Body of pancreas (tissue), 4 donors: Measurements from ENCODE around the gene LRRC15. TPM values are rescaled to one million over a fixed set of nuclear protein-coding genes. Genes with fewer than 3 reads are reported as not detected.

Experiments used
- ATAC-seq: fragments of 150-250 bp; one replicate; pipeline ENCODE4 v1.9.1; 2016
- DNase-seq, 4 donors: peaks; one replicate each; pipeline ENCODE4 v3.0.0-alpha.2; 2019
- H3K27ac ChIP-seq, 4 donors: fragments of 200-600 bp; sonication (generic); 1 replicate in 3 of 4; 2 replicates in 1 of 4; pipeline versions ENCODE4 v1.5.1 to v1.6.1; 2016 to 2019; ENCODE audit warnings: mild to moderate bottlenecking in 1 of 4, mixed read lengths in 1 of 4, moderate library complexity in 1 of 4
- H3K27me3 ChIP-seq, 2 donors: fragments of 200-600 bp; sonication (generic); one replicate each; pipeline ENCODE4 v1.6.0; 2016; ENCODE audit warnings: mild to moderate bottlenecking in 1 of 2
- H3K36me3 ChIP-seq, 2 donors: fragments of 200-600 bp; sonication (generic); replicated peaks in 1 of 2; 2 replicates each; pipeline ENCODE4 v1.5.1; 2016; ENCODE audit warnings: low read depth in 2 of 2; ENCODE audit not compliant: insufficient read depth in 1 of 2
- H3K4me1 ChIP-seq: fragments of 200-600 bp; sonication (generic); one replicate; pipeline ENCODE4 v1.6.0; 2016
- H3K4me3 ChIP-seq, 2 donors: fragments of 200-600 bp; sonication (generic); 1 replicate in 1 of 2; 2 replicates in 1 of 2; pipeline ENCODE4 v1.5.1; 2016 to 2019
- H3K9me3 ChIP-seq, 3 donors: fragments of 200-600 bp; sonication (generic); 1 replicate in 2 of 3; 2 replicates in 1 of 3; pipeline ENCODE4 v1.5.1; 2016
- POLR2A ChIP-seq, 3 donors: fragments of 450-650 bp; IDR thresholded peaks; one replicate each; pipeline ENCODE4 v1.6.1; 2016; ENCODE audit warnings: antibody characterized with exemption in 3 of 3, mild to moderate bottlenecking in 2 of 3
- WGBS, 2 donors: methylation state at CpG; one replicate each; pipeline ENCODE4 v1.1.5; 2017; 5-methylcytosine and 5-hydroxymethylcytosine counted together
- intact Hi-C: fragments of 100-400 bp; cut with DNase I; formaldehyde crosslinking; loops from one replicate; pipeline ENCODE4 v1.15.1; 2023
- total RNA-seq, 2 donors: library from RNA; depleted of rRNA; stranded (reverse); fragments of >200 nt; gene quantifications; one replicate each; pipeline ENCODE4 v1.1.0, GENCODE V29; 2016
- TF ChIP-seq, protein P1 (sequence below), 7 experiments: fragments of 450-650 bp in 4 of 7; fragments of 200-600 bp in 3 of 7; sonication (generic) in 3 of 7; IDR thresholded peaks; one replicate each; pipeline ENCODE4 v1.5.1; 2016 to 2019; ENCODE audit warnings: antibody characterized with exemption in 7 of 7

Gene LRRC15
- total RNA-seq, 2 donors from 2014 or later = 0.26 TPM; not detected in 1

DNA sequence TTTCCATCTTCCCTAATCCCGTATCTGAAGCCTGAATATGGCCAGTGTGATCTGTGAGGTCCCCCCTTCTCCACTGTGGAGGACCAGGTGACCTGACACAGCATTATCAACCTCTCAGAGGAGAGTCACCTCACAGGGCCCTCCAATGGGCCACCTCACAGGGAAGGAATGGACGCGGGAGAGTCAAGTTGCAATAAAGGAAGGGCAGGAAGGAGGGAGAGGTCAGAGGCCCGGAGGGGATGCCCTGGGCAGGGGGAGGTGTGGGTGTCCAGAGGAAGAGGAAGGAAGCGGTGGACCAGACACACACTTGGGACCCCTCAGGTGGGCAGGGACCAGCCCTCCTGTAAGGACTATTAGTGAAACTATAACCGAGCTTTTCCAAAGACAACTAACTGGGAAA, 14.6 kb upstream of the LRRC15 start:
- intact Hi-C loops = no loop called here
- ATAC-seq (no peak), DNase-seq (peak in 1 of 4 donors; percentile 1)
- Histone ChIP-seq H3K9me3 (no peaks in the 10 kb centered on the region), H3K27ac (no peak overlapping the region), H3K4me3 (no peak overlapping the region), H3K27me3 (peaks cover 0 to 4% of the 10 kb centered on the region in 2 donors), H3K4me1 (peaks cover 6% of the 10 kb centered on the region), H3K36me3 (no peaks in the 10 kb centered on the region)
- WGBS, 2 donors = 64 to 72% methylated on average over 6 of the region's 6 CpGs
- TF ChIP-seq POLR2A (IDR thresholded peaks at IDR 0.05) = no peak

DNA sequence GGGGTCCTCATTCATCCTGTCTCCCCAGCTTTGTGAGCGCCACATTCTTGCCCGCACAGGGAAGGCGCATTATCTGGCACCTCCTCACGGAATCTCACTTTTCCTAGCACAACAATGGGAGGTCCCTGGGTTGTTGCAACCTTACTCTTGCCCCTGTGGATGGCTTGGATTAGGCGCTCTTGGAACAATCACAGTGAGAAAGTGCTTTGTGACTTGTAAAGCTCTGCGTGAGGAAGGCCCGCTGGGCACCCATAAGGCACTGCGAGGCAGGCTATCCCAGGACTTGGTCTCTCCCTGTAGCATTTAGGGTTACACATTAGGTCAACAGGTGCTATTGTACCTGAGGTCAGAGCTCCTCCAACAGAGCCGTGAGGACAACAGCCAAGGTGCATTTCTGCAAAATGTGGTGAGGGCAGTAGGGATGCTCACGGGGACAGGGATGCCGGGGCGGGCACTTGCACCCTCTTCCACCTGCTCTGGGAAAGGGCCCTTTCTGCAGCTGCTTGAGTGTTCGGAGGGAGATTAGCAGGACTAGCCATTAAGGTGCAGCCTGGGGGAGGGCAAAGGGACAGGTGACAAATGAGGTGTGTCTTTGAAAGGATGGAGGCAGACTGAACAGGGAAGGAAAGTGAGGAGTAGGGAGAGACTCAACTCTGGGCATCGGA, 13.9 kb upstream of the LRRC15 start:
- no peak for ATAC-seq
- no peak overlapping the region for H3K27ac ChIP-seq
- peak in 1 of 4 donors; percentile 7 for DNase-seq
- H3K9me3 ChIP-seq = no peaks in the 10 kb centered on the region
- WGBS, 2 donors = 74 to 87% methylated on average over 14 of the region's 14 CpGs
- no peak overlapping the region for H3K4me3 ChIP-seq
- intact Hi-C loops = no loop called here
- H3K4me1 ChIP-seq = peaks cover 6% of the 10 kb centered on the region
- H3K36me3 ChIP-seq = no peaks in the 10 kb centered on the region
- no peak for TF ChIP-seq POLR2A (IDR thresholded peaks at IDR 0.05)
- TF ChIP-seq, protein P1, sequence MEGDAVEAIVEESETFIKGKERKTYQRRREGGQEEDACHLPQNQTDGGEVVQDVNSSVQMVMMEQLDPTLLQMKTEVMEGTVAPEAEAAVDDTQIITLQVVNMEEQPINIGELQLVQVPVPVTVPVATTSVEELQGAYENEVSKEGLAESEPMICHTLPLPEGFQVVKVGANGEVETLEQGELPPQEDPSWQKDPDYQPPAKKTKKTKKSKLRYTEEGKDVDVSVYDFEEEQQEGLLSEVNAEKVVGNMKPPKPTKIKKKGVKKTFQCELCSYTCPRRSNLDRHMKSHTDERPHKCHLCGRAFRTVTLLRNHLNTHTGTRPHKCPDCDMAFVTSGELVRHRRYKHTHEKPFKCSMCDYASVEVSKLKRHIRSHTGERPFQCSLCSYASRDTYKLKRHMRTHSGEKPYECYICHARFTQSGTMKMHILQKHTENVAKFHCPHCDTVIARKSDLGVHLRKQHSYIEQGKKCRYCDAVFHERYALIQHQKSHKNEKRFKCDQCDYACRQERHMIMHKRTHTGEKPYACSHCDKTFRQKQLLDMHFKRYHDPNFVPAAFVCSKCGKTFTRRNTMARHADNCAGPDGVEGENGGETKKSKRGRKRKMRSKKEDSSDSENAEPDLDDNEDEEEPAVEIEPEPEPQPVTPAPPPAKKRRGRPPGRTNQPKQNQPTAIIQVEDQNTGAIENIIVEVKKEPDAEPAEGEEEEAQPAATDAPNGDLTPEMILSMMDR (IDR thresholded peaks at IDR 0.05) = no peak
- H3K27me3 ChIP-seq = peaks cover 0 to 4% of the 10 kb centered on the region in 2 donors

DNA sequence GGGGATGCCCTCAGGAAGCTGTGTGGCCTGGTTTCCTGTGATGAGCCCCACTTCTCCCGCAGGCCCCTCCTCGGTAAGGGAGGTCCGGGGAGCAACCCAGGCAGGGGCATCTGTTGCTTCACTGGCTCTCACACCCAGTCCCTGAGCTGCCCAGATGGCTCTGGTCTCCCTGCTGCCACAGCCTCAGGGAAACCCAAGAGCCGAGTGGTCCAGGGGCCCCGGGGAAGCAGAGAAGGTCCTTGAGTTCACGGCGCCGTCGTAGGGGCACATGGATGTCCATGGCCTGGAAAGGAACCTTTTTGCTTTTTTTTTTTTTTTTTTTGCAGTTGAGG, 13.3 kb upstream of the LRRC15 start:
- H3K27ac ChIP-seq = no peak overlapping the region
- no peaks in the 10 kb centered on the region for H3K9me3 ChIP-seq
- intact Hi-C loops = no loop called here
- DNase-seq (peak in 1 of 4 donors; percentile 5), ATAC-seq (no peak)
- H3K27me3 ChIP-seq = peaks cover 0 to 4% of the 10 kb centered on the region in 2 donors
- H3K4me3 ChIP-seq = no peak overlapping the region
- H3K36me3 ChIP-seq = no peaks in the 10 kb centered on the region
- TF ChIP-seq POLR2A (IDR thresholded peaks at IDR 0.05) = no peak
- TF ChIP-seq, protein P1 (IDR thresholded peaks at IDR 0.05) = no peak
- H3K4me1 ChIP-seq = peaks cover 6% of the 10 kb centered on the region
- 68 to 75% methylated on average over 9 of the region's 9 CpGs for WGBS, 2 donors

DNA sequence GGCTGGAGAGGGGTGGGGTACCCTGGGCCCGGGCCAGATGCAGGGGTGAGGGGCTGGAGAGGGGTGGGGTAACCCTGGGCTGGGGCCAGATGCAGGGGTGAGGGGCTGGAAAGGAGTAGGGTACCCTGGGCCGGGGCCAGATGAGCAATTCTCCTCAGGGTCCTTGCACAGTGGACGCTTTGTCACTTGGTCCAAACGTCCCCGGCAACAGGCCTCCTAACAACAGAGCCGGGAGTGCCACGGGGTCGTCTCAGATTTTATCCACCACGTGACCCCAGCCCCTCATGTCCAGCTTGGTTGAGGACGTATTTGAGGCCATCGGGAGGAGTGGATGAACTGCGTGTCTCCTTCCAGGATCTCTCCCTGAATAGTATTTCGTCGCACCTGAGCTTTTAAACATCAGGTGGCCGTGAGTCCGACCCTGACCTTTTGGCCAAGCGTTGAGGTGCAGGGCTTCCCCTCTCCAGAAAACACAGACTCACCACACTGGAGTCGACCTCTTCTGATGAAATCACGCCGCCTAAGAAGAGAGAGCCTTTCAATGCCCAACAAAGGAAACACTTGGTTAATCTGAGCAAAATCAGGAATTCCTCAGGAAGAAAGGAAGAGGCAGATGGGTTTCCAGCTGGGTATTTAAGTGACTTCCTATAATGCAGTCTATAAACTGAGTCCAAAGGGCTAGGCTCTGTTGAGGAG, 12.8 kb upstream of the LRRC15 start:
- DNase-seq (peak in 1 of 4 donors; percentile 8), ATAC-seq (no peak)
- no peak overlapping the region for H3K27ac ChIP-seq
- intact Hi-C loops = no loop called here
- H3K36me3 ChIP-seq = no peaks in the 10 kb centered on the region
- H3K4me3 ChIP-seq = no peak overlapping the region
- H3K27me3 ChIP-seq = peaks cover 0 to 4% of the 10 kb centered on the region in 2 donors
- TF ChIP-seq POLR2A (IDR thresholded peaks at IDR 0.05) = no peak
- TF ChIP-seq, protein P1 (IDR thresholded peaks at IDR 0.05) = no peak
- 66 to 80% methylated on average over 18 to 19 of the region's 20 CpGs for WGBS, 2 donors
- H3K4me1 ChIP-seq = peaks cover 6% of the 10 kb centered on the region
- H3K9me3 ChIP-seq = no peaks in the 10 kb centered on the region

DNA sequence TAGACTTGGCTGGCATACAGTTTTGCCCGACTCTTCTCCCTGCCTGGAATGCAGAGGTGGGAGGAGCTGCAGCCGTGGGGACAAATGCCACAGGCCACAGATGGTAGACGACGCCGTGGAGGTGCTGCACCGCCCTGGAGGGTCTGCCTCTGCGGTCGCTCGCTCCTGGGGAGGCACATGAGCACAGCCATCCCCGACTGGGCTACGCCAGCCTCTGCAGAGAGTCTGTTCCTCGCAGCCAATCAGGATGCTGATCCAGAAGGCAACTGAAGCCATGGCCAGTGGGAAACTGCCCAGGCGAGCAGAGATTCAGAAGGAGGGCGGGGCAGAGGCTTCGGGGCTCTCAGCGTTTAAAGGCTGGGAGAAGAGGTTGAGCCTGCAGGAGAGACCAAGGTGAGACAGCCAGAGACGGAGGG, 11.9 kb upstream of the LRRC15 start:
- no peak overlapping the region for H3K4me3 ChIP-seq
- ATAC-seq = peak; percentile 24
- no peaks in the 10 kb centered on the region for H3K36me3 ChIP-seq
- peak in 2 of 4 donors; percentile 16 to 37 for DNase-seq
- intact Hi-C loops = no loop called here
- peaks cover 0 to 4% of the 10 kb centered on the region in 2 donors for H3K27me3 ChIP-seq
- 20 to 24% methylated on average over 14 to 17 of the region's 17 CpGs for whole genome bisulfite sequencing, 2 donors
- H3K9me3 ChIP-seq = no peaks in the 10 kb centered on the region
- H3K27ac ChIP-seq = no peak overlapping the region
- TF ChIP-seq, protein P1 (IDR thresholded peaks at IDR 0.05) = no peak
- TF ChIP-seq POLR2A (IDR thresholded peaks at IDR 0.05) = no peak
- peaks cover 6% of the 10 kb centered on the region for H3K4me1 ChIP-seq
